Diencephalon (tissue), 1 donor: Measurements from ENCODE around the gene FARP1. TPM values are rescaled to one million over a fixed set of nuclear protein-coding genes. Genes with fewer than 3 reads are reported as not detected.

Source experiments
- small RNA-seq: library from RNA; depleted of rRNA; stranded (forward); fragments of <200 nt; gene quantifications from one replicate; pipeline ENCODE3, GENCODE V24; 2014
- total RNA-seq: library from RNA; depleted of rRNA; stranded (reverse); fragments of >200 nt; gene quantifications from one replicate; pipeline ENCODE4 v1.2.3, GENCODE V29; 2014

Gene FARP1
- 94.3 TPM for total RNA-seq

GRCh38 chr13:98142380-98143156 lies at the start of gene FARP1:
FARP1 (plus strand) TSS chr13:98143094; CDS start chr13:98213243, 70,149 bp downstream.

GRCh38 chr13:98176777-98177608 lies 34.1 kb downstream of the FARP1 start, which contains the start of gene RNF113B:
RNF113B (minus strand) TSS chr13:98177269; CDS start chr13:98177236, 33 bp downstream.

Small RNA genes within 50 kb of the gene (small RNA-seq; reads per million reads assigned to genes)
- not detected for gene MIR3170

Other genes starting within 250 kb of the FARP1 start
- gene IPO5, start 189.4 kb upstream of the FARP1 start, total RNA-seq: 195 TPM
- not detected for gene RNF113B, start 34.2 kb downstream of the FARP1 start, total RNA-seq